GM23248 (cell line): Measurements from ENCODE around the gene ZNF318. TPM values are rescaled to one million over a fixed set of nuclear protein-coding genes. Genes with fewer than 3 reads are reported as not detected.
"Not testable (repeated sequence)": the region's sequence is repeated elsewhere in the genome, so short reads cannot be mapped to it uniquely, and the experiment has no call there.

Experiments used
- DNase-seq: peaks from one replicate; pipeline ENCODE4 v3.0.0-alpha.2; 2015
- H2AFZ ChIP-seq: fragments of 200-600 bp; sonication (generic); 2 replicates; pipeline ENCODE4 v1.6.1; 2016; ENCODE audit warnings: antibody characterized with exemption
- H3F3A ChIP-seq: fragments of 200-600 bp; sonication (generic); 2 replicates; pipeline ENCODE4 v1.6.1; 2016; ENCODE audit warnings: mild to moderate bottlenecking, antibody characterized with exemption, mixed run types; ENCODE audit not compliant: insufficient read depth
- H3K27ac ChIP-seq: fragments of 200-600 bp; sonication (generic); 2 replicates; pipeline ENCODE4 v1.5.1; 2016; ENCODE audit warnings: mild to moderate bottlenecking
- H3K27me3 ChIP-seq: fragments of 200-600 bp; sonication (generic); replicated peaks from 2 replicates; pipeline ENCODE4 v1.6.1; 2016; ENCODE audit warnings: mild to moderate bottlenecking; ENCODE audit not compliant: insufficient read depth
- H3K36me3 ChIP-seq: fragments of 200-600 bp; sonication (generic); 2 replicates; pipeline ENCODE4 v1.6.1; 2016; ENCODE audit warnings: low read depth, mild to moderate bottlenecking
- H3K4me1 ChIP-seq: fragments of 200-600 bp; sonication (generic); 2 replicates; pipeline ENCODE4 v1.6.1; 2016; ENCODE audit warnings: mild to moderate bottlenecking; ENCODE audit not compliant: insufficient read depth
- H3K4me2 ChIP-seq: fragments of 200-600 bp; sonication (generic); one replicate; pipeline ENCODE4 v1.6.1; 2016; ENCODE audit warnings: mild to moderate bottlenecking; ENCODE audit not compliant: unreplicated experiment
- H3K4me3 ChIP-seq: fragments of 200-600 bp; sonication (generic); 2 replicates; pipeline ENCODE4 v1.5.1; 2016; ENCODE audit warnings: mild to moderate bottlenecking
- H3K79me2 ChIP-seq: fragments of 200-600 bp; sonication (generic); 2 replicates; pipeline ENCODE4 v1.6.1; 2016; ENCODE audit warnings: mild to moderate bottlenecking; ENCODE audit not compliant: insufficient read depth
- H3K9ac ChIP-seq: fragments of 200-600 bp; sonication (generic); 2 replicates; pipeline ENCODE4 v1.6.1; 2016; ENCODE audit warnings: mild to moderate bottlenecking
- H3K9me2 ChIP-seq: fragments of 200-600 bp; sonication (generic); 2 replicates; pipeline ENCODE4 v1.6.1; 2016; ENCODE audit warnings: mixed run types, mild to moderate bottlenecking, moderate library complexity; ENCODE audit not compliant: insufficient read depth
- H3K9me3 ChIP-seq: fragments of 200-600 bp; sonication (generic); one replicate; pipeline ENCODE4 v1.6.1; 2017; ENCODE audit warnings: low read depth
- H4K20me1 ChIP-seq: fragments of 200-600 bp; sonication (generic); 2 replicates; pipeline ENCODE4 v1.6.0; 2016; ENCODE audit not compliant: insufficient read depth
- EZH2 ChIP-seq: fragments of 200-600 bp; sonication (generic); IDR thresholded peaks from 2 replicates; pipeline ENCODE4 v1.6.1; 2018; ENCODE audit warnings: antibody characterized with exemption, mild to moderate bottlenecking; ENCODE audit not compliant: insufficient read depth, poor library complexity, severe bottlenecking
- EZH2phosphoT487 ChIP-seq: fragments of 200-600 bp; sonication (generic); IDR thresholded peaks from 2 replicates; pipeline ENCODE4 v1.6.1; 2018; ENCODE audit warnings: antibody characterized with exemption, moderate library complexity, mild to moderate bottlenecking, low read depth; ENCODE audit not compliant: insufficient read depth
- WGBS, 2 experiments: methylation state at CpG; one replicate each; pipeline ENCODE4 v1.1.6; 2015 to 2017; ENCODE audit warnings: low lambda C conversion rate in 2 of 2, low coverage in 1 of 2; ENCODE audit errors: missing lambda C conversion rate in 2 of 2; 5-methylcytosine and 5-hydroxymethylcytosine counted together
- in situ Hi-C: fragments of 300-500 bp; cut with MboI; formaldehyde crosslinking; loops from 2 replicates; pipeline ENCODE4 v1.15.0; 2020
- polyA plus RNA-seq: library from polyadenylated mRNA; unstranded; fragments of >200 nt; fragmentation: Nextera tagmentation; extraction: Ambion mirVana; gene quantifications from 2 replicates; pipeline ENCODE4 v1.2.1, GENCODE V29; 2016
- total RNA-seq: library from RNA; depleted of rRNA; stranded (reverse); fragments of >200 nt; shearing (Covaris generic); gene quantifications from 2 replicates; pipeline ENCODE4 v1.2.3, GENCODE V29; 2014

ZNF318 gene
- total and polyA plus RNA-seq, 2 experiments from 2014 or later: 4.1 to 10.7 TPM

DNA sequence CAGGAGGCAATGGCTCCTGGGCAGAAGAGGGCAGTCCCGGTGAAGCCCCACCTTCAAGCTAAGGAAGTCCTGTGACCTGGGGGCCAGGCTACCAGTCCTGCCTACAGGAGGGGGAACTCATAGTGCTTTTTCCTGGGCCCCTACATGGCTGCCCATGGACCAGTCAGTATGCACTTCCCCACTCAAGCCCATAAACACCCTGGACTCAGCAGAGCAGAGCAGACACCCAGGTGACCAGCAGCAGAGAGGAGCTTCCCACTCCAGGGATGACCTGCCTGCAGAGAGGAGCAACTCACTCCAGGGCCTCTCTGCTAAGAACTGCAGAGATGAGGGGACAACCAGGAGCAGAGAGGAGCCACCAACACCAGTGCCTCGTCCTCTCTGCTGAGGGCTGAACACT is 43.6 kb upstream of the ZNF318 start:
- Histone ChIP-seq H3F3A (no peaks in the 10 kb centered on the region), H2AFZ (no peak overlapping the region), H3K9ac (no peak overlapping the region), H3K9me3 (no peaks in the 10 kb centered on the region), H3K4me1 (no peaks in the 10 kb centered on the region), H3K9me2 (no peaks in the 10 kb centered on the region), H3K4me3 (no peak overlapping the region), H3K4me2 (no peak overlapping the region), H3K36me3 (no peaks in the 10 kb centered on the region), H3K27me3 (no peaks in the 10 kb centered on the region; the same call in 1 of the 2 replicates), H3K27ac (no peak overlapping the region), H4K20me1 (no peaks in the 10 kb centered on the region), H3K79me2 (no peaks in the 10 kb centered on the region)
- WGBS, 2 experiments: 86 to 87% methylated on average over 2 of the region's 2 CpGs
- in situ Hi-C loops: no loop called here
- no peak for TF ChIP-seq EZH2phosphoT487
- DNase-seq: no peak

- 23 to 41% methylated on average over 4 to 5 of the region's 5 CpGs for WGBS, 2 experiments
Measured at GRCh38 chr6:43412541-43412940, 43.1 kb upstream of the ZNF318 start.

DNA sequence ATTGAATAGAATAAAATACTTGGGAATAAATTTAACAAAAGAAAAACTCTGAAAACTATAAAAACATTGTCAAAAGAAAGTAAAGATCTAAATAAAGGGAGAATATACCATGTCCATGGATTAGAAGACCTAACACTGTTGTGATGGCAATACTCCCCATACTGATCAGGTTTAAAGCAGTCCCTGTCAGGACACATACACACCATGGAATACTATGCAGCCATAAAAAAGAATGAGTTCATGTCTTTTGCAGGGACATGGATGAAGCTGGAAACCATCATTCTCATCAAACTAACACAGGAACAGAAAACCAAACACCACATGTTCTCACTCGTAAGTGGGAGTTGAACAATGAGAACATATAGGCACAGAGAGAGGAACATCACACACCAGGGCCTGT is 41.3 kb upstream of the ZNF318 start:
- WGBS, 2 experiments: 50 to 78% methylated on average over 1 of the region's 1 CpG
- H4K20me1 ChIP-seq, H3K4me2 ChIP-seq, H3K4me3 ChIP-seq, H3K27me3 ChIP-seq, H3K9me3 ChIP-seq, H3K27ac ChIP-seq, H3F3A ChIP-seq, DNase-seq, H3K79me2 ChIP-seq, H3K36me3 ChIP-seq, in situ Hi-C loops, H3K9ac ChIP-seq, H3K4me1 ChIP-seq, H3K9me2 ChIP-seq, H2AFZ ChIP-seq: not testable (repeated sequence)

More at GRCh38 chr6:43412541-43412940, 43.1 kb upstream of the ZNF318 start:
- no peaks in the 10 kb centered on the region for H3K79me2 ChIP-seq
- H2AFZ ChIP-seq: no peak overlapping the region
- no peaks in the 10 kb centered on the region for H3K4me1 ChIP-seq
- no peaks in the 10 kb centered on the region; the same call in 1 of the 2 replicates for H3K27me3 ChIP-seq
- no peaks in the 10 kb centered on the region for H4K20me1 ChIP-seq
- H3K9me3 ChIP-seq: no peaks in the 10 kb centered on the region
- no peak overlapping the region for H3K9ac ChIP-seq
- no peaks in the 10 kb centered on the region for H3K9me2 ChIP-seq
- no peak for TF ChIP-seq EZH2phosphoT487
- TF ChIP-seq EZH2: no peak
- no peak overlapping the region for H3K27ac ChIP-seq
- no peak for DNase-seq
- in situ Hi-C loops: no loop called here
- H3K4me3 ChIP-seq: no peak overlapping the region
- no peak overlapping the region for H3K4me2 ChIP-seq
- no peaks in the 10 kb centered on the region for H3F3A ChIP-seq
- no peaks in the 10 kb centered on the region for H3K36me3 ChIP-seq

GRCh38 chr6:43408259-43408658 is 38.8 kb upstream of the ZNF318 start:
- in situ Hi-C loops: no loop called here
- Histone ChIP-seq H3F3A (no peaks in the 10 kb centered on the region), H3K36me3 (no peaks in the 10 kb centered on the region), H4K20me1 (no peaks in the 10 kb centered on the region), H3K4me2 (no peak overlapping the region), H3K79me2 (no peaks in the 10 kb centered on the region), H2AFZ (no peak overlapping the region), H3K27me3 (no peaks in the 10 kb centered on the region; the same call in 1 of the 2 replicates), H3K9ac (no peak overlapping the region), H3K4me1 (no peaks in the 10 kb centered on the region), H3K4me3 (no peak overlapping the region), H3K9me3 (no peaks in the 10 kb centered on the region), H3K27ac (no peak overlapping the region), H3K9me2 (no peaks in the 10 kb centered on the region)
- TF ChIP-seq EZH2phosphoT487 (no peak), EZH2 (no peak)
- no peak for DNase-seq
- WGBS, 2 experiments: 82 to 83% methylated on average over 4 of the region's 4 CpGs

DNA sequence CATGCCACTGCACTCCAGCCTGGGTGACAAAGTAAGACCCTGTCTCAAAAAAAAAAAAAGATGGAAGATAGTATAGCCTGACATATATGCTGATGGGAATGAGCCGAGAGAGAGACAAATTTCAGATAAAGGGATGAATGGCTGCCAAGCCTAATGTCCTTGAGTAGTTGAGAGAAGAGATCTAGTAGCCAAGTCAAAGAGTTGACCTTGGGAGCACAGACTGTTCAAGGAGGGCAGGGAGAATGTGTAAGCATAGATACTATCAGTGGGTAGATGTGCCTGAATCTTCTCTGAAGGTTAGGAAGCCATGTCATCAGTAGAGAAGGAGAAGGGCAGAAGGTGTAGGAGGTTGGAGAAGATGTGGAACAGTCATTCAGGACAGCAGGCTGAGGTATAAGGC is 37.8 kb upstream of the ZNF318 start:
- H3F3A ChIP-seq: no peaks in the 10 kb centered on the region
- no peak overlapping the region for H3K27ac ChIP-seq
- H3K4me2 ChIP-seq: no peak overlapping the region
- no peaks in the 10 kb centered on the region for H3K9me2 ChIP-seq
- no peak overlapping the region for H3K4me3 ChIP-seq
- H3K36me3 ChIP-seq: no peaks in the 10 kb centered on the region
- no peak for DNase-seq
- H3K27me3 ChIP-seq: no peaks in the 10 kb centered on the region; the same call in 1 of the 2 replicates
- H3K79me2 ChIP-seq: no peaks in the 10 kb centered on the region
- H4K20me1 ChIP-seq: no peaks in the 10 kb centered on the region
- WGBS, 2 experiments: 66 to 94% methylated on average over 1 of the region's 1 CpG
- TF ChIP-seq EZH2phosphoT487: no peak
- no peak for TF ChIP-seq EZH2
- H2AFZ ChIP-seq: no peak overlapping the region
- in situ Hi-C loops: no loop called here
- no peak overlapping the region for H3K9ac ChIP-seq
- H3K4me1 ChIP-seq: no peaks in the 10 kb centered on the region
- H3K9me3 ChIP-seq: no peaks in the 10 kb centered on the region
